ENCODE data around the gene BTG2.

The BTG2 gene

GRCh38 chr1:203278082-203278884 is 27.0 kb upstream of the BTG2 start:
- TF ChIP-seq, protein P1, sequence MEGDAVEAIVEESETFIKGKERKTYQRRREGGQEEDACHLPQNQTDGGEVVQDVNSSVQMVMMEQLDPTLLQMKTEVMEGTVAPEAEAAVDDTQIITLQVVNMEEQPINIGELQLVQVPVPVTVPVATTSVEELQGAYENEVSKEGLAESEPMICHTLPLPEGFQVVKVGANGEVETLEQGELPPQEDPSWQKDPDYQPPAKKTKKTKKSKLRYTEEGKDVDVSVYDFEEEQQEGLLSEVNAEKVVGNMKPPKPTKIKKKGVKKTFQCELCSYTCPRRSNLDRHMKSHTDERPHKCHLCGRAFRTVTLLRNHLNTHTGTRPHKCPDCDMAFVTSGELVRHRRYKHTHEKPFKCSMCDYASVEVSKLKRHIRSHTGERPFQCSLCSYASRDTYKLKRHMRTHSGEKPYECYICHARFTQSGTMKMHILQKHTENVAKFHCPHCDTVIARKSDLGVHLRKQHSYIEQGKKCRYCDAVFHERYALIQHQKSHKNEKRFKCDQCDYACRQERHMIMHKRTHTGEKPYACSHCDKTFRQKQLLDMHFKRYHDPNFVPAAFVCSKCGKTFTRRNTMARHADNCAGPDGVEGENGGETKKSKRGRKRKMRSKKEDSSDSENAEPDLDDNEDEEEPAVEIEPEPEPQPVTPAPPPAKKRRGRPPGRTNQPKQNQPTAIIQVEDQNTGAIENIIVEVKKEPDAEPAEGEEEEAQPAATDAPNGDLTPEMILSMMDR (IDR thresholded peaks at IDR 0.05; ENCODE audit: extremely low read depth, missing control alignments), result no peak
- no peak for DNase-seq (ENCODE audit: low spot score)

- TF ChIP-seq, protein P1 (IDR thresholded peaks at IDR 0.05; ENCODE audit: extremely low read depth, missing control alignments), result no peak
- no peak for DNase-seq (ENCODE audit: low spot score)
These were observed 26.4 kb upstream of the BTG2 start for GRCh38 chr1:203278885-203279406.

DNA sequence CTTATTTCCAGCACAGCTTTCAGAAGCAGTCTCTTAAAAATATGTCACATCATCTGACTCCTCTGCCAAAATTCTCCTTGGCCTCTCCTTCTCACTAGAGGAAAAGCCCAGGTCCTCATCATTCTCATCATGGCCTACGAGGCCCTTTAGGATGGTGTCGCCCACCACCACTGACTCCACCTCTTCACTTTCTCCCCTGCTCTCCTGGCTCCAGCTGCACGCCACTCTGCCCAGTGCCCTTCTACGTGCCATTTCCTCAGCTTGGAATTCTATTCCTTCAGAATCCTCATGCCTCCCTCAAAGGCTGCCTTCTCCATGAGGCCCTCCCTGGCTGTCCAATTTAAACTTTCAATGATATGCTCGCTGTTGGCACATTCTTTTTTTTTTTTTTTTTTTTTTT is 25.3 kb upstream of the BTG2 start:
- TF ChIP-seq, protein P1 (IDR thresholded peaks at IDR 0.05; ENCODE audit: extremely low read depth, missing control alignments), result no peak
- DNase-seq (ENCODE audit: low spot score), result no peak

GRCh38 chr1:203281033-203281432 is 24.3 kb upstream of the BTG2 start:
- no peak for DNase-seq (ENCODE audit: low spot score)
- TF ChIP-seq, protein P1 (IDR thresholded peaks at IDR 0.05; ENCODE audit: extremely low read depth, missing control alignments), result no peak

DNA sequence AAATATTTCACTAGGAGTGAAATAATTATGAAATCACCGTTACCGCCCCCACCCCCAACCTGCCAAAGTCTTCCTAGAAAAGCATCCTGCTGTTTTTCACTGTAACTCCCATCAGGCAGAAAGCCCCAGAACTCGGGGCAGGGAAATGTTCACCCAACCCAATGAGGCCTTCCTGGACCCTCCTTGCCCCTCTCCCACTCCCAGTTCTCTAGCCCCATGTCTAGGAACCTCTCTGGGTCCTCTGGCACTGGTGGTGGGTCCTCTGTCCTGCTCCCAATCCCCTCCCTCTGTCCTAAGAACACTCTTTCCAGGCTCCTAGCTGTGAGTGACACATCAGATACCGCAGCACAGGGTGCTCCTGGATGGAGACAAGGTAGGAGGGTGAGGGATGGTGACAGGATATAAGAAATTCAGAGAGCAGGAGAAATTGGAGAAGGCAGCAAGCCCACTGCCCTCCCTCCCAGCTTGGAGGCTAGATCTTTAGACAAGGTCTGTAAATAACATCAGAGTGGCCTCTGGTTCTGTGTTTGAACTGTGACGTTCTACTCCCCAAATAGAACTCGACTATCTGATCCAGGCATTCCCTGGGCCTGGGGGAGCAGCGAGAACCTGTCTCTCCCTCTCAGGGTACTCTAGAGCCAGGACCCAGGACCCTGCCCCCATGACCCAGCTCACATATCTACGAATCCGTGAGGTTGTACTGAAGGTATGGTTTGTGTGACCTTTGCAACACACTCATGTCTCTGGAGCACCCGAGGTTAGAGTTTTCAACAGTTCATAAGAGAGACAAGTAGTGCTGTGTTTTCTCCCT is 23.3 kb upstream of the BTG2 start:
- no peak for DNase-seq (ENCODE audit: low spot score)
- TF ChIP-seq, protein P1 (IDR thresholded peaks at IDR 0.05; ENCODE audit: extremely low read depth, missing control alignments), result no peak

- TF ChIP-seq, protein P1 (IDR thresholded peaks at IDR 0.05; ENCODE audit: extremely low read depth, missing control alignments), result no peak
- no peak for DNase-seq (ENCODE audit: low spot score)
These were observed 22.4 kb upstream of the BTG2 start for GRCh38 chr1:203282720-203283542.

Measured in GM20000 (cell line).